SKM-1 treated with dmso at 0.1 percent for 144 hours (cell line): Measurements from ENCODE around the gene SETD1B.
A peak's percentile ranks its signal among the peaks of the same experiment; 100 is the strongest.

Source experiments
- DNase-seq: peaks from one replicate; lab custom pipeline; 2025; ENCODE audit not compliant: unreplicated experiment; lab: John Stamatoyannopoulos, UW

The SETD1B gene

DNA sequence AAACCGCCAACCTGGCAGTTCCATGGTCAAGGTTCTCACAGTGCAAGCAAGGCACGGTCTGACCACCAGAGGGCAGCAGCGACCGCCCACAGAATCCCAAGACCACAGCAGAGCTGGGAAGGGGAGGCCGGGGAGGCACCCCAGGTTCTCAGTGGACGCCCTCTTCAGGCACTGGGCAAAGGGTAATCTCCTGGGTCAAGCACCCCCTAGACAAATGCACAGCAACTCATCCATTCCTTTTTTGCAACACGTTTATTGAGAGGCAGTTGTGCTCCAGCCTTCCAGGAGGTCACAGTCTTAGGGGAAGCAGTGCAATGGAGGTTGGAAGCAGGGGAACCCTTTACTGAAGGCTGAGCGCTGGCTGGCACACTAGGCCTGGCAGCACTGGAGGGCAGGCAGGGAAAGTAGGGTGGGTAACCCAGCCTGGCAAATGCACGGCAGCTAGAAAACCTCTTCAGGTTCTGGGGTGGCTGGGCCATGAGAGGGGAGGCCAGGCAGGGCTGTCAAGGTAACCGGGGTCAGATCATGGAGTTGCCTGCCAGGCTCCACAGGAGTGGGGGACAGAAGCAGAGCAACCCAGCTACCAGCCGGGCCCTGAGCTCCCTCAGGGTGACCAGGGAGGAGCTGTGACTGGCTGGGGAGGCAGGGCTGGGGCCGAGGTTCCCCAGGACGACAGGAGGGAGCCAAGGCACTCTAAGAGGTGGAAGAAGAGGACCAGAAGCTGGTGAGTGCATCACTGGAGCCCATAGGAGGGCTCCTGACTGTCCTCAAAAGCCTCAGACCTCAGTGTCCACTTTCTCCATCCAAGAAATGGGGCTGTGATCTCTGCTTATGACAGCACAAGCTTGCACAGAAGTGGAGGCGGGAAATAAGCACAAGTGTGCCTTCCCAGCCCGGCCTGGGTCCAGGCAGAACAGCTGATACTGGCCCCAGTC lies 8.5 kb upstream of the SETD1B start:
- peak; percentile 48 for DNase-seq

DNA sequence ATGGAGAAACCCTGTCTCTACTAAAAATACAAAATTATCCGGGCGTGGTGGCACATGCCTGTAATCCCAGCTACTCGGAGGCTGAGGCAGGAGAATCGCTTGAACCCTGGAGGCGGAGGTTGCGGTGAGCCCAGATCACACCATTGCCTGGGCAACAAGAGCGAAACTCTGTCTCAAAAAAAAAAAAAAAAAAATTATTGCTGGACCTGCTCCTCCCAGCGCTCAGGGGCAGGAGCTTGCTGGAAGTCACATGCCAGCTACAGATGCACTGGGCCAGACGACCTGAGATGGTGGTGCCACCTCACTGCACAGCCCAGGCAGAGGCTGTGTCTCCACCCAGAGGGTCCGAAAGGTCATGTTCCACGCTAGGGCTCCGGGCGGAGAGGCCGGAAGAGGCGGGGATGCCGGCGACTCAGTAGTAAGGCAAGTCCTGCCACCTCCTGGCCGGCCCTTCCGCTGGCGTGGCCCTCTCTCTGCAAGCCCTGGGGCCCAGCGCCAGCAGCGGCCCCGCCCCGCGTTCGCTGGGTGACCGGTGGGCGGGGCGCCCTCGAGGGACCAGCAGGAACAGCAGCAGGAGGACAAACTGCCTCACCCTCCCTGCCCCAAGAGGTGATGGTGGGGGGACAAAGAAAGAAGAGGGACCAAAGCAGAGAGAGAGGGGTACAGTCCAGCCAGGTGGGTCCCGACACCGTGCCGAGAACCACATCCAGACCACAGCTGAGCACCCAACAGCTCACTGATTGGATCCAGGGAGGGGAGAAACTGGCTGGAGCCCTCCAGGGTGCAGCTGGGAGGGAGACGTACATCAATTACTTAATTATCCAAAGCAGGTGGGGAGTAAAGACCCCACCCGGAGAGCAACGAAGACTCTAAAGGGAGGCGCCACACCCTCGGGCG lies 6.7 kb upstream of the SETD1B start:
- no peak for DNase-seq

DNA sequence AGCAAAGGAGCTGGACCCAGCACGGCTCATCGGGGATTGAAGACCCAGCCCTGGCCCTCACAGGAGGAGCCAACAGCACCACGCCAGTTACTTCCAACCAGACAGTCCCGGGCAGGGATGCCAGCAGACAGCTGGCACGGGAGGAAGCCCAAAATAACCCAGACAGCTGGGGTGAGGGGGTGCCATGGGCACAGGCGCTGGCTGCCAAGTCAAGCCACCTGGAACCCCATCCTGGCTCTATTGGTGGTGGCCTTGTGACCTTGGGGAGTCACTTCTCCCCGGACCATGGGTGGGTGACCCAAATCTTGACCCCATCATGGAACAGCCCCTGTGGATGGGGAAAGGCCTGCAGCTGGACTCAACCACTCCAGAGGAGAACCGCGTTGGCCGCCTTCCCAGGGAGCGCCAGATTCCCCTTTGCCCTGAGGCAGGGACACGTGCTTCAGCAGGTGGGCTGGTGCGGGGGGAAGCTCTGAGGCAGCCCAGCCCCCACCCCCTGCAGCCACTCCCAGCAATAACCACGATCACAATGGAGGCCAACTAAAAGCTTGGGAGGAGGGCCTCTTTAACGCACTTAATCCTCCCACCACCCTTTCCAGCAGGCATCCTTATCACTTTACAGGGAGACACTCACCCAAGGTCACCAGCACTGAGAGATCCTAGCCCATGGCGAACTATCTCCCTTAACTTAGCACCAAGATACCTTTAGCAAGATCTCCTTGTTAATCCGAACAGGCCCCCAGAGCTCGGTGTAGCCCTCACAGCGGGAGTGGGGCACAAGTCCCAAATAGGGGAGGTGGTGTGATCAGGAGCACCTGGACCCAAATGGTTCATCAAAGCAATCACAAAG lies 5.6 kb upstream of the SETD1B start:
- no peak for DNase-seq

DNA sequence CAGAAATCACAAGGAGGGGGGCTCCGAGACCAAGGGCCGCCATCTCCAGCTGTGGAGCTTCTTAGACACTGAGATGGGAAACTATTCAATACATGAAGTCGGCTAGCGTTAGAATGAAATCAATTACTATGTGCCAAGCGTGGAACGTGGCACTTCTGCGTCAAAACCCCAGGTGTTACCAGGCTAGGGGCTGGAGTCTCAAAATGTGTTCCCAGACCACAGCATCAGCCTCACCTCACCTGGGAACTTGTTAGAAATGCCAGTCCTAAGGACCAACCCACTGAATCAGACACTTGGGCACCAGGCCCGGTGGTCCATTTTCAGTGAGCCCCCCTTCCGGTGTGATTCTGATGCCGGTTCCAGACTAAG lies 5.0 kb upstream of the SETD1B start:
- no peak for DNase-seq

DNA sequence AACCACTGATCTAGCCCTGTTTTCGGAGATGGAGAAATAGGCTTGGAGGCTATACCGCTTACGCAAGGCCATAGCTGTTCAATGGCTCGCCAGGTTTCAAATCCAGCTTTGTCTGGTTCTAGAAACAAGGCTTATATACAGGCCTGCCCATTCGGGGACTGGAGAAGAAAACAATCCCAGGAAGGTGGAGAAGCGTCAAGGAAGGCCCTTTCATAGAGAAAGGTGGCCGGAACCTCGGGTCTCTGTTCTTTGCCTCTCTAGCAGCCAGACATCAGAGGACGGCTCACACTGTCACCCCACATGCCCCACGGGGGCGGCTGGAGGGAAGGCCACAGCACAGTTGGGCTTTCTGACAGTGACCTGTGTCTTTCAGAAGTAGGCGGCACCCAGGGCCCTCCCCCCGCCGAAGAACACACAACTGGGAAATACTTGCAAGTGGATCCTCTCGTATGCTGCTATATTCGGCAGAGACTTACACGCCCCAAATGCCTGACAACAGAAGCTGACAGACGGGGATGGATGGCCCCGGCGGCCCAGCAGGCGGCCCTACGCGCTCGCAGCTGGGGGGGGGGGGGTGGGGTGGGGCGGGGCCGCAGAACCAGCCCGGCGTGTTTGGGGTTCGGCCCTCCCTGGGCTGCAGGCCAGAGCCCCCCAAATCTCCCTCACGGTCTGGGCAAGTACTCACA lies 4.5 kb upstream of the SETD1B start:
- peak; percentile 27 for DNase-seq

DNA sequence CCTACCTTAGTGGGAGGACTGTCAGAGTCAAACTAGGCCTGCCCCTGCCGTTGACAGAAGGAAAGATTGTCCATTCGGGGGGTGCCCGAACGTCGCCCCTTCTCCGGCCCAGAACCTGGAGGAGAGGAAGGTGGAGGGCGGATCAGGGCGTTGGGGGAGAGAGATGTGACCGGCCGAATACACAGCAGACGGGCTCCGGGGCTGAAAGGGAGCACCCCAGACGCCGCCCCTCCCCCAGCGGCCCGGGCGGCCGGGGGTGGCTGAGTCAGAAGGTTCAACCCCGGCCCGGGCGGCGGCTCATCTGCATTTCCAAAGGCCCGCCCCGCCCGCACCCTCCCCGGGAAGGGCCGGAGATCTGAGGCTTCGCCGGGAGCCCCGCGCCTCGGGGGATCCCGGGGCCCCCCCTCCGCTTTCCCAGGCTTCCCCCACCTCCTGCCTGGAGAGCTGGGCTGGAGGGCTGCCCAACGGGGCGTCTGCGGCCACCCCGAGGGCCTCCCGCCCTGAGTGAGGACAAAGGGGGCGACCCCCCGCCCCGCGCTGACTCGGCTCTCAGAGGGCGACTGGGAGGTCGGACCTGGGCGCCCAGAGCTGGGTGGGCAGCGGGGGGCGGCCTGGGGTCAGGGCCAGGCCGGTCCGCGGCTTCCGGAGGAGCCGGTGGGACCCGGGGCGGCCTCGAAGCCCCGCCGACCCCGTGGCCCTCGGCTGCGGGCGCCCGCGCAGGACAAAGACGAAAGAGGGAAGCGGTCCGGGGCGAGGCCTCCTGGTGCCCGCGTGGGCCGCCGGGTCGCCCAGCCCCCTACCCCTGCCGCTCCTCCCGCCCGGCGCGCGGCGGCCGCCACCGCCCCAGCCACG lies 3.7 kb upstream of the SETD1B start:
- DNase-seq: peak; percentile 33

DNA sequence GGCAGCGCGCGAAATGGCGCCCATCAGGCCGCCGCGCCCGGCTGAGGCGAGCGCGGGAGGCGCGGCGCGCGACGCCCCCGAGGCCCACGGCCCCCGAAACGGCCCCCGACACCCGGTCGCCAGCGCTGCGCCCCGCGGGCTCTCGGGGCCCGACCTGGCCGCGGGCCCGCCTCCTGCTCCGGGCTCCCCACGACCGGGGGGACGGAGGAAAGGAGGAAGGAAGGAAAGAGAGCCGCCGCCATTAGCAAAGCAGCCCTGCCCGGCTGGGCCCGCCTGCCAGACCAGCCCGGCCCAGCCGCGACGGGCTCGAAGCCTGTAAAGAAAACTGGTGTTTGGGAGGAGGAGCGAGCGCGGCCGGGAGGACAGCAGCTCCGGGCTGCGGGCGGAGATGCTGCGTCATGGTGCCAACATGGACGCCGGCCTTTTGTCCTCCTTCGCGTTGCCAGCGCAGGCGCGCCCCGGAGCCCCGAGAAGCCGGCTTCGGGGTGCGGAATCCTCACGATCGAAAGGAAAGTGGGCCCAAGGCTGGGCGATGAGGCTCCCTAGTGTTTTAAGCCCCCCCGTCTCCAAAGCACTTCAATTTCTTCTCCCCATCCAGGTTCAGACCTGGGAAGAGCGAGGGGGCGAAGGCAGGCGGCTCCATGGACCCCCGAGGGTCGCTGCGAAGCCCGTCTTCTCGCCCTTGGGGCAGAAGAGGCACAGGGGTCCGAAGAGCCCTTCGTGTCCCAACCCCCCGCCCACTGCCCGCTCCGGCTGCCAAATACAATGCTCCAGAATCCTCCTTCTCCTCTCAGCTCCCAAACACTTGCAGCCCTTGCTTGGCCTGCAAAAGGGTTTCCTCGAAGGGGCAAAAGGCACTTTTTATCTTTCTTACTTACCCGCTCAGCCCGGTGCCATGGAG lies 2.9 kb upstream of the SETD1B start:
- DNase-seq: no peak

DNA sequence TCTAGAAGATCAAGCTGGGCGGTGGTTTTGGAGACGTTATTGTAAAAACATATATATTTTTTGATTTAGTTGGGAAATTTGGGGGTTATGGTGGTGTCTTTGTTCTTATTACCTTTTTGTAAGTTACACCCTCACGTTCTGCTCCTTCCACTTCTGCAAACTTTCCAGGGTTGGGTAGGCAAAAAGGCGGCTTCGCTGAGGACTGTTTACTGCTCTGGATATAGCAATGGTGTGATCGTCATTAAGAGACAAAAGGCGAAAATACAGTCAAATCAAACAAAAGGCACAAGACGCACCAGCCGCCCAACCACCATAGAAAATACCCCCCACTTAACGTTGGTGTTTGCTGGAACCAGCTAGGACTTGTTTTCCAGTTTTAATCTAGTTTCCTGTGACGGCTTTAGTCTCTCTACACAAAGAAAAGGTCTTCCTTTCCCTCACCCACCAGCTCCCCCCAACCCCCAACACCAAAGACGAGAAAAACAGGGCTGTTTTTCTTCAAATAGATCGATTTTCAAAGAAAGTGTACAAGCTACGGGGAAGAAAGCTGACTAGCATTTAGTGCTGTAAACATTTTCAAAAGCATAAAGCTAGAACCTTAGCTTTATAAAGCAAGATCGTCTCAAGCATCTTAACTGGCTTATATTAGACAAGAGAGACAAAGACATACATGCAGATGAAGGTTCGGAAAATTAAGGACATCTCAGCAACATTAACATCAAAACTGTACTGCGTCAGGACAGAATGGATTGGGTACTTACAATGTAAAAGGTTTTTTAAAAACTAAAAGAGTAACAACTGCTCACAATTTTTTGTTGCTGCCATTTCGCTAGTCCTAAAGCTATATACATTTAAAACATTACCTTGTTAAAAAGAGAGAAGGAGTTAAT lies 2.0 kb upstream of the SETD1B start:
- no peak for DNase-seq

DNA sequence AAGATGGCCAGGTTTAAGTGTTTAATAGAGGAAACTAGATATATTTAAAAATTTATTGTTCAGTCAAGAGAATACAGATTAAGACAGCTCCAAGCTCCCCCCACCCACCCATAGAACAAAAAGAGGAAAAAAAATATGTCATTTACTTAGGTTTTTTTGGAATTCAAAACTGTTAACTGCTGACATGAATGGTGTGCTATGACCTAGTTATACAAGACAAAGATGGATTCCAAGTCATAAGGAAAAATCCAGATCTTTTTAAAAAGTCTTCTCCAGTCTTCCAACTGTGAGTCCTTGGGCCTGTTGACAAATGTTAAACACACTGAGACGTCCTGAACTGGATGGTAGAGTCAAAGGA lies 1.3 kb upstream of the SETD1B start:
- no peak for DNase-seq

DNA sequence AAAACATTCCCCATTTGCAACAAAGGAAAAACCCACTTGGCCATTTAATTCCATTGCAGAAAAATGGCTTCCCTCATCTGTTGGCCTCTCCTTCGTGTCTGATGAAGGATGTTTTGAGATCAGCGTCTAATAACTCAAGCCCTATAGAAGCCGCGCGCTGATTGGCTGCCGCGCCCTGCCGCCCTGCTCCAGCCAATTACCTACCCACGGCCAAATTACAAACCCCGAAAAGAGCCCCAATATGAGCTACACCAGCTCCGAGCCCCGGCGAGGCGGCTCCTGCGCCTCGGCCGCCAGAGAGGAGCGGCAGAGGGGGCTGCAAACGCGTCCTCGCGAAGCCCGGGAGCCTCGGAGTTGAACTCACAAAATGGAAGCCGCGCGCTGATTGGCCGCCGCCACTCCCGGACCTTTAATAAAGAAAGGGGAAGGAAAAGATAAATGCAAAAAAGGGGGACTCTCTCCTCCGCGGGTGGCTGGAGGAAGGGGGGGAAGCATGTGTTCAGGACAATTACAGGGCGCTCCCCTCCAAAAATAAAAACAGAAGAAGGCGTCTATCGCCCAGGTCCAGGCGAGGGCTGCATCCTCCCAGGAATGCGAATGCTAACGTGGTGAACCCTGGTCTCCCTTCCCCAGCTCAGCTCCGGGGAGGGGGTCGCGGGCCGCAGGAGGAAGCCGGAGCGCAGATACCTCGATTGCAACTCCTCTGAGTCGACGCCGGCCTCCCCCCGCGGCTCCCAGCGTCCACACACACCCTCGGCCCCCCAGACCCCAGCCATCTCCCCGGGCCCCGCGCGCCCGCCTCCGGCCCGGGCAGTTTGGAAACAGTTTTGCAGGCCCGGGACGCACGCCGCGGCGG lies 738 bp upstream of the SETD1B start:
- peak; percentile 78 for DNase-seq

DNA sequence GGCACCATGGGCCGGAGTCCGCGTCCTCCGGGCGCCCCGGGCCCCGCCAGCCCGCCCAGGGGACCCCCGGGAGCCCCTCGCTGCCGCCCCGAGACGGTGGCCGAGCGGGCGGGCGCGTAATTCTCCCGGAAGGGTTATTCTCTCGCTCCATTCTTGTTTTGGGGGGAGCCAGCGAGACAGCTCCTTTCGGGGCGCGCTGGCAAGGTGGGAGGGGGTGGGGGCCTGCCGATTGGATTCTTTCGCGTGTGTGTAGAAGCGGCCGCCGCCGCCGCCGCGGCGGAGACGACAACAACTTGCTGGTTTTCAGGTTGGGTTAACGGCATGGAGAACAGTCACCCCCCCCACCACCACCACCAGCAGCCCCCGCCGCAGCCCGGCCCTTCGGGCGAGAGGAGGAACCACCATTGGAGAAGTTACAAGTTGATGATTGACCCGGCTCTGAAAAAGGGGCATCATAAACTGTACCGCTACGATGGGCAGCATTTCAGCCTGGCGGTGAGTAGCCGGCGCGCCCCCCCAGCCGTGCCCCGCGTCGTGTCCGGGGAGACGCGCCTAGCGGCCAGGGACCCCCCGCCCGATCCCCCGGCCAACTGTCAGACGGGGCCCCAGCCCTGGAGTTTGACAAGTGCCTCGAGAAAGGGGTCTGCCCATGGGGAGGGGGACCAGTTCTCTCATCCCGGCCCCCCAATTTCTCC lies 755 bp downstream of the SETD1B start:
- DNase-seq: no peak

DNA sequence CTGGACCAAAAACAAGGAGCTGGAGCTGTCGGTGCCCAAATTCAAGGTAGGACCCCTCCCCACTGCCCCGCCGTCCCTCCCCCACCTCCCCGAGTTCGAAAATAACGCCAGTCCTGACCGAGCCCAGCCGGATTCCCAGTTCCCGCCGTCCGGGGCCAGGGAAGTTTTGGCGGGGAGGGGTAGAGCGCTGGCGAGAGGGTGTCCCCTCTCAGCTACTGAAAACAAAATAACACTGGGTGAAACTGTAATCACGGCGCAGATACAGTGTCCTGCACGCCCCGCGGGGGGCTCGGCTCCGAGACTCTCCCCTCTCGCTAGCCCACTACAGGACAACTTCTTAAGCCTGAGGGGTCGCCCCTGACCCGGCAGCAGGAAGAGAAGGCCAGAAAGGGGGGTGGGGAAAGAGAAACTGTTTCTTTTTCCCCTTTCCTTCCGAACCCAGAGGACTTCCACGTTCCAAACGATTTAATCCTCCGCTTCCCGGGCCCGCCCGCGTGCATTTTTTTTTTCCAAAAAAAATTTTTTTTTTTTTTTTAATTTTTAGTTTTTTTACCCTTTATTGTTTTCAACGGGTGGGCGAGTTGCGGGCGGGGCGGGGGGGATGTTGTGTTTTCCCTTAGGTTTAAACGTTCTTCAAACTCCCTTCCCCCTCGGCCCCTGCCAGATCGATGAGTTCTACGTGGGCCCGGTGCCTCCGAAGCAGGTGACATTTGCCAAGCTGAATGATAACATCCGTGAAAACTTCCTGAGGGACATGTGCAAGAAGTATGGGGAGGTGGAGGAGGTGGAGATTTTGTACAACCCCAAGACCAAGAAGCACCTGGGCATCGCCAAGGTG lies 1.6 kb downstream of the SETD1B start:
- no peak for DNase-seq

DNA sequence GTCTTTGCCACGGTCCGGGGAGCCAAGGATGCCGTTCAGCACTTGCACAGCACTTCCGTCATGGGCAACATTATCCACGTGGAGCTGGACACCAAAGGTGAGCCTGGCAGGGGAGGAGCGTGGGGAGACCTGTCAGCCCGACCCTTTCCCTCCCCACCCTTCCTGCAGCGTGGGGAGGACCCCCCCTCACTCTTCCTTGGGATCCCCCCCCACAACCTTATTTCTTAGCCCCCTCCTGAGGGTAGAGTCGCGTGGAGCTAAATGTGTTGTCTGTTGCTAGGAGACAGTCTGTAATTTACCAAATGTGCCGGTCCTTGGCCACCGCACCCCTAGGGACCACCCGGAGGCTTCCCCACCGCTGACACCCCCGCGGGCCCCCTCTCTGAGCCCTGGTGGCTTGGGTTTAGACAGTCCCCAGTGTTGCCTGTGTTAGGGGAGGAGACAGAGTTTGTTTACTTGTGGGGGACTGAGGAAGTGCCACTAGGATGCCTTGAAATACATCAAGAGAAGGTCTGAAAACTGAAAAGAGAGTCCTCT lies 2.3 kb downstream of the SETD1B start:
- no peak for DNase-seq

DNA sequence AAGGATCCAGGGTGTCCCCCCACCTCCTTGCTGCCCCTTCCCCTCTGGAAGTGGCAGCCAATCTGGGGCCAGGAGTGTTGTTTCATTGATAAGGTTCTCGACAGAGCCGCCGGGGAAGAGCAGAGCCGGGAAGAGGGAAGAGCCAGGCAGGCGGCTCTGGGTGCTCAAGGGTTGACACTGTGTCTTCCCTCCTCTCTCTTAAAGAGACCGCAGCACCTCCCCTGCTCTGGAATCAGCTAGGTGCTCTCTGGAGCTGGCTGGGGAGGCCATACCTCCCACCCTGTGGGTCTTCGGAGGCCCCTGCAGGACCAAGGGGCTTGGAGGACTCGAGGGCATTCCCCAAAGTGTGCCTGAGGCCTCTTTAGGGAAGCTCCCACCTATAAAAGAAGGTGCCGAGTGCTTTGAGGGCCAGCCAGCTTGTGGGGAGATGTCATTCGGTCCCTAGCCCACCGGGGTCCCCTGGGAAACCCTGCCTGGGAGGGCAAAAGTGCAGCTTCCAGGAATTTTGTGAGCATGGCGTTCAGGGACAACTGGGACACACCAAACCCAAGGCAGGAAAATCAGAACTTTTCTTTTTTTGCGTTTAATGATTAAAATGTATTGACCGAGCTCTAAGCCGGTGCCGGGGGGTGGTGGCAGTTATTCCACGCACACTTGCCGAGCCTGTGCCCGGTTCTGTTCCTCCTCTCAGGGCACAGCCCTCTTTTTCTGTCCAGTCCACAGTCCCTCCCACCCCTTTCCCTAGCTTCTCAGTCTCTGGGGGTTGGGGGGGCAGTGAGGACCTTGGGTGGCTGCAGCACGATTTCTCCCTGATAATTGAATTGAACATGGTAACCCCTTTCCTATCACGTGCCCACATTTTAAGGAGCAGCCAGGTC lies 3.0 kb downstream of the SETD1B start:
- DNase-seq: no peak
